Ascending aorta (tissue), 2 donors: ENCODE results near the gene JAM3. TPM values are rescaled to one million over a fixed set of nuclear protein-coding genes. Genes with fewer than 3 reads are reported as not detected.

ENCODE experiments used
- DNase-seq, 2 donors: peaks; one replicate each; pipeline ENCODE4 v3.0.0-alpha.2; 2019; ENCODE audit warnings: low spot score in 2 of 2
- H3K27ac ChIP-seq, 2 donors: fragments of 200-600 bp; sonication (generic); one replicate each; pipeline ENCODE4 v1.5.1; 2016 to 2017; ENCODE audit warnings: mild to moderate bottlenecking in 1 of 2
- H3K27me3 ChIP-seq: fragments of 200-600 bp; sonication (generic); one replicate; pipeline ENCODE4 v1.5.1; 2017
- H3K36me3 ChIP-seq, 2 donors: fragments of 200-600 bp; sonication (generic); one replicate each; pipeline ENCODE4 v1.5.1; 2016
- H3K4me1 ChIP-seq, 2 donors: fragments of 200-600 bp; sonication (generic); one replicate each; pipeline ENCODE4 v1.5.1; 2016 to 2017; ENCODE audit warnings: mild to moderate bottlenecking in 1 of 2
- H3K4me3 ChIP-seq, 2 donors: fragments of 200-600 bp; sonication (generic); one replicate each; pipeline ENCODE4 v1.5.1; 2016 to 2017; ENCODE audit warnings: mild to moderate bottlenecking in 1 of 2
- H3K9me3 ChIP-seq, 2 donors: fragments of 200-600 bp; sonication (generic); one replicate each; pipeline ENCODE4 v1.5.1; 2016
- intact Hi-C: fragments of 100-400 bp; cut with DNase I; formaldehyde crosslinking; loops from one replicate; pipeline ENCODE4 v1.15.1; 2023
- total RNA-seq: library from RNA; depleted of rRNA; stranded (reverse); fragments of >200 nt; gene quantifications from one replicate; pipeline ENCODE4 v1.1.0, GENCODE V29; 2016
- TF ChIP-seq, protein P1 (sequence below), 3 experiments: fragments of 200-600 bp in 2 of 3; fragments of 450-650 bp in 1 of 3; sonication (generic) in 2 of 3; IDR thresholded peaks; one replicate each; pipeline ENCODE4 v1.5.1; 2016 to 2019; ENCODE audit warnings: antibody characterized with exemption in 3 of 3, mild to moderate bottlenecking in 1 of 3, moderate library complexity in 1 of 3

Gene JAM3
- total RNA-seq, 1 donor from 2014 or later = 59.8 TPM

DNA sequence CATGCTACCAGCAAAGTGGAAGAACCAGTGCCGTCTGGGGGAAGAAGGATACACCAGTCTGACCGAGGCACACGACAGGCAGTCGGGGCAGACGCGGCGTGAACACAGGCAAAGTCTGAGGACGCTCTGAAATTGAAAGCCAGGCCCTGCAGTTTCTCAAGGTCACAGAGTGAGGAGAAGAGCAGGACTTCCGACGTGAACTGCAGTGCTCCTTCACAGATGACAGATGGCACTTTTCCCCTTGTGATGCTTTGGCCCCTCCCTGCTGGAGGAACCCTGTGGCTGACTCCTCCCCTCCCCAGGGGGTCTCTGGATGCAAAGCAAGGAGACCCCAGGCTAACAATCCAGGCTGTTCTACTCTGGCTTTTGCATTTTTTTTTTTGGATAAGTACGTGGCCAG is 19.6 kb upstream of the JAM3 start:
- Histone ChIP-seq H3K4me1 (peaks cover 4 to 17% of the 10 kb centered on the region in 2 donors), H3K27me3 (no peaks in the 10 kb centered on the region), H3K4me3 (no peak overlapping the region), H3K36me3 (no peaks in the 10 kb centered on the region), H3K9me3 (no peaks in the 10 kb centered on the region), H3K27ac (no peak overlapping the region)
- intact Hi-C loops = loop anchor here (5.0 kb wide), 1 partner anchor 283 kb away; the partner anchor contains the start of gene GLB1L2
- peak in 1 of 2 donors; percentile 50 for DNase-seq
- TF ChIP-seq, protein P1, sequence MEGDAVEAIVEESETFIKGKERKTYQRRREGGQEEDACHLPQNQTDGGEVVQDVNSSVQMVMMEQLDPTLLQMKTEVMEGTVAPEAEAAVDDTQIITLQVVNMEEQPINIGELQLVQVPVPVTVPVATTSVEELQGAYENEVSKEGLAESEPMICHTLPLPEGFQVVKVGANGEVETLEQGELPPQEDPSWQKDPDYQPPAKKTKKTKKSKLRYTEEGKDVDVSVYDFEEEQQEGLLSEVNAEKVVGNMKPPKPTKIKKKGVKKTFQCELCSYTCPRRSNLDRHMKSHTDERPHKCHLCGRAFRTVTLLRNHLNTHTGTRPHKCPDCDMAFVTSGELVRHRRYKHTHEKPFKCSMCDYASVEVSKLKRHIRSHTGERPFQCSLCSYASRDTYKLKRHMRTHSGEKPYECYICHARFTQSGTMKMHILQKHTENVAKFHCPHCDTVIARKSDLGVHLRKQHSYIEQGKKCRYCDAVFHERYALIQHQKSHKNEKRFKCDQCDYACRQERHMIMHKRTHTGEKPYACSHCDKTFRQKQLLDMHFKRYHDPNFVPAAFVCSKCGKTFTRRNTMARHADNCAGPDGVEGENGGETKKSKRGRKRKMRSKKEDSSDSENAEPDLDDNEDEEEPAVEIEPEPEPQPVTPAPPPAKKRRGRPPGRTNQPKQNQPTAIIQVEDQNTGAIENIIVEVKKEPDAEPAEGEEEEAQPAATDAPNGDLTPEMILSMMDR (IDR thresholded peaks at IDR 0.05) = no peak

DNA sequence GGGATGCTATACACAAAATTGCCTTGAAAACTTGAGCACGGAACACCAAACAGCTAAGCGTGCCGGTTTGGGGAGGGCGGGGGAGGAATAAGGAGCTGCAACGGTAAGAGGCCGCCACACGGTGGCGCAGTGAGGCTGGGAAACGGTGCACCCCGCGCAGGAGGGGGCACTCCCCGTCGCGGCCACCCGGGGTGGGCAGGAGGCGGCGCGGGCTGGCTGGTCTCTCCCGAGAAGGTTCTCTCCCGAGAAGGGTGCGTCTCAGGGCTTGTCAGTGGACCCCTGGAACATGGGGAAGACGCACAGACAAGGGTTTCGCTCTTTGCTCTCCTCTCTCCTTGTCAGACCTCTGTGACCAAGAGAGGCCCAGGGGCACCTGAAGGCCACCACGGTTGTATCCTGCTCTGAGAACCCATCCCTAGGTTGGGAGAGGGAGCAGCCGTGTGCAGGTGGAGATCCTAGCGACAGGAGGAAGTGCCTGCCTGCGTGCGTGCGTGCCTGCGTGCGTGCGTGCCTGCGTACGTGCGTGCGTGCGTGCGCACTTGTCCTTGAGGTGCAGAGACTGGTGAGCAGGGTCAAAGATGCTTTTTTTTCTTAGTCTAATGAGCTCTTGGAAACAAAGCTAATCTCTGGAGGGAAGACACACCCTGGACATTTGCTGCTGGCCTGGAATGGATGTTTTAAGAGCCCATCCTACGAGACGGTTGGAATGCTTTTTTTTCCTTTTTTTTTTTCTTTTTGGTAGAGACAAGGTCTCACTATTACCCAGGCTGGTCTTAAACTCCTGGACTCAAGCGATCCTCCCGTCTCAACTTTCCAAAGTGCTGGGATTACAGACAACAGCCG is 18.1 kb upstream of the JAM3 start:
- no peaks in the 10 kb centered on the region for H3K9me3 ChIP-seq
- peaks cover 4 to 17% of the 10 kb centered on the region in 2 donors for H3K4me1 ChIP-seq
- no peaks in the 10 kb centered on the region for H3K27me3 ChIP-seq
- H3K4me3 ChIP-seq = peak overlapping the region; percentile 40 to 41
- peak in 1 of 2 donors; percentile 85 for DNase-seq
- intact Hi-C loops = loop anchor here (1.0 kb wide), 3 partner anchors 19 to 89 kb away; partner anchors contain the start of gene JAM3
- TF ChIP-seq, protein P1 (IDR thresholded peaks at IDR 0.05) = peak; percentile 93 to 97 (median 95)
- no peak overlapping the region for H3K27ac ChIP-seq
- no peaks in the 10 kb centered on the region for H3K36me3 ChIP-seq

DNA sequence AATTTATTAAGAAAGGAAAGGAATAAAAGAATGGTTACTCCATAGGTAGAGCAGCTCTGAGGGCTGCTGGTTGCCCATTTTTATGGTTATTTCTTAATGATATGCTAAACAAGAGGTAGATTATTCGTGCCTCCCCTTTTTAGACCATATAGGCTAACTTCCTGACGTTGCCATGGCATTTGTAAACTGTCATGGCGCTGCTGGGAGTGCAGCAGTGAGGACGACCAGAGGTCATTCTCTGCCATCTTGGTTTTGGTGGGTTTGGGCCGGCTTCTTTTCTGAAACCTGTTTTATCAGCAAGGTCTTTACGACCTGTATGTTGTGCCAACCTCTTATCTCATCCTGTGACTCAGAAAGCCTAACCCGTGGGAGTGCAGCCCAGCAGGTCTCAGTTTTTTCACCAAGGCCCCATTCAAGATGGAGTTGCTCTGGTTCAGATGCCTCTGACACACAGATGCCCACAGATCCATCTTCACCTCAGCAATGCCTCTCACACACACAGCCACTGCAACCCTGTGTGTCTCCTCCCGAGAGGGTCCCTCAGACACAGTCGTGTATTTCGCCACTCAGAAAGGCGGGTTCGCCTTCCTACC is 16.4 kb upstream of the JAM3 start:
- TF ChIP-seq, protein P1 (IDR thresholded peaks at IDR 0.05) = no peak
- no peaks in the 10 kb centered on the region for H3K36me3 ChIP-seq
- no peak overlapping the region for H3K27ac ChIP-seq
- H3K9me3 ChIP-seq = no peaks in the 10 kb centered on the region
- intact Hi-C loops = no loop called here
- peaks cover 4 to 9% of the 10 kb centered on the region in 2 donors for H3K4me1 ChIP-seq
- DNase-seq = peak in 1 of 2 donors; percentile 48
- no peak overlapping the region for H3K4me3 ChIP-seq
- no peaks in the 10 kb centered on the region for H3K27me3 ChIP-seq

DNA sequence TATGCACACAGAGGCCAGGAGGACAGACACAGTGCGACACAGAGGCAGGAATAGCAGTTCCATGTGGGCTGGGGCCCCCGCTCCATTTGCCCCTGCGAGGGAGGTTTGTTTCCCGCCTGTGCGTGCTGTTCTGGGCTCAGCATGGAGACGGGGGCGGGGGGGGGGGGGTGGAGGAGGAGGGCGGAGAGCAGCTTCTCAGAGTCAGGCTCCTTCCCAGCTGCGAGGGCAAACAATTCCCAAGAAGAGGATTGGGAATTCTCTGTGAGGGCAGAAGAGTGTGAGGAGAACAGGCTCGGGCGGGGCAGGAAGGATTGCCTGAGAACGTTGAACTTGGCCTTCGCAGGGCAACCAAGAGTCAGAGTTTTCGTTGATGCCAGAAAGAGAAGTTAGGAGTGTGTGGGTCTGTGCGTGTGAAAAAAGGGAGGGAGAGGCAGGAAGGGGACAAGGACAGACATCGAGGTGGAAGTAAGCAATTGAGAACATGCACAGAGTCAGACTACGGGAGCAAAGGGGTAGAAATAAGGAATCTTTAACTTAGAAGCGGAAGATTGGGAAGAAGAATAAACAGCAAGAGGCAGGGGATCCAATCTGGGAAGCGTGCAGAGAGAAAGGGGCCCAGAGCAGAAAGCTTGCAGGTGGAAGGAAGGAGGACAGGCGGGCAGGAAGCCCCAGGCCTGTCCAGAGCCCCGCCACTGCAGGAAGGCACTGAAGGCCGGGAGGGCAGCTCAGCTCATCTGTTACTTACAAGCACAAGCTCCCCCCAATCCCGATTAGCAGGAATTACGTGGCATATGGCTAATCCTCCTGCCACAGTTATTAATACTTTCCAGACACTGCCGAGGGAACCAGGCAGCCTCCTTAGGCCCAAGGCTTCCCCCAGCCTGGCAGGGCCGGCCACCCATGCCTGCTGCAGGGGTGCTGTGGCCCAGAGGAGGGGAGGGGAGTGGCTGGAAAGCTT is 15.6 kb upstream of the JAM3 start:
- TF ChIP-seq, protein P1 (IDR thresholded peaks at IDR 0.05) = no peak
- Histone ChIP-seq H3K4me1 (peaks cover 0 to 5% of the 10 kb centered on the region in 2 donors), H3K27me3 (no peaks in the 10 kb centered on the region), H3K36me3 (no peaks in the 10 kb centered on the region), H3K9me3 (no peaks in the 10 kb centered on the region), H3K4me3 (no peak overlapping the region), H3K27ac (no peak overlapping the region)
- intact Hi-C loops = no loop called here
- peak in 1 of 2 donors; percentile 51 for DNase-seq

DNA sequence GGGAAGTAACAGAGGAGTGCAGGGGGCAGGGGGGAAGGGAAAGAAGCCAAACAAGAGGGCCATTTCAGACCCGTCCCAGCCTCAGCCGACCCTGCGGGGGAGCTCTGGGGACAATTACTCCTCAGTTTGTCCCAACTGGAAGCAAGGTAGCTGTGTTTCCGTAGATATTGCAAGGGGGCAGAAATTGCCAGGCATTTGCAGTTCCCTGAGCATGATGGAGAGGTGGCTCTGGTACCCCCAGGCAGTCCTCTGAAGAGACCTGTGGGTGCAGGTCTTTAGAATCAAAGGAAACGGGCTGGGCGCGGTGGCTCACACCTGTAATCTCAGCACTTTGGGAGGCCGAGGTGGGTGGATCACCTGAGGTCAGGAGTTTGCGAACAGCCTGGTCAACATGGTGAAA is 13.8 kb upstream of the JAM3 start:
- H3K9me3 ChIP-seq = no peaks in the 10 kb centered on the region
- H3K36me3 ChIP-seq = no peaks in the 10 kb centered on the region
- H3K27ac ChIP-seq = no peak overlapping the region
- peaks cover 0 to 5% of the 10 kb centered on the region in 2 donors for H3K4me1 ChIP-seq
- no peak overlapping the region for H3K4me3 ChIP-seq
- TF ChIP-seq, protein P1 (IDR thresholded peaks at IDR 0.05) = no peak
- DNase-seq = peak in 1 of 2 donors; percentile 27
- intact Hi-C loops = no loop called here
- no peaks in the 10 kb centered on the region for H3K27me3 ChIP-seq
